Stimulated activated CD4-positive, alpha-beta T cell treated with anti-CD3 and anti-CD28 coated beads, Interleukin-1b, Interleukin-23, amount 100 ng/mL, for 48 hours (primary cell): ENCODE measurements around the gene STPG3.
A peak's percentile ranks its signal among the peaks of the same experiment; 100 is the strongest.

Source experiments
- DNase-seq: peaks from one replicate; pipeline ENCODE4 v3.0.0-alpha.2; 2020

STPG3 gene

GRCh38 chr9:137281345-137282116 lies 30.4 kb downstream of the STPG3 start:
- DNase-seq = no peak

- no peak for DNase-seq
Measured at GRCh38 chr9:137286975-137287383, 35.9 kb downstream of the STPG3 start.

- DNase-seq = no peak
Measured at GRCh38 chr9:137293094-137293481, 42.0 kb downstream of the STPG3 start.

GRCh38 chr9:137293482-137294090 lies 42.5 kb downstream of the STPG3 start:
- no peak for DNase-seq

- DNase-seq = peak; percentile 64
Measured at GRCh38 chr9:137294091-137294680, 43.1 kb downstream of the STPG3 start.

GRCh38 chr9:137294681-137295237 lies 43.7 kb downstream of the STPG3 start:
- DNase-seq = no peak

GRCh38 chr9:137295238-137295811 lies 44.2 kb downstream of the STPG3 start:
- DNase-seq = peak; percentile 52

- DNase-seq = no peak
Measured at GRCh38 chr9:137295849-137296669, 45.0 kb downstream of the STPG3 start.

- no peak for DNase-seq
Measured at GRCh38 chr9:137296670-137297664, 45.9 kb downstream of the STPG3 start.

GRCh38 chr9:137297966-137298365 lies 46.9 kb downstream of the STPG3 start:
- DNase-seq = no peak

- no peak for DNase-seq
Measured at GRCh38 chr9:137298401-137299202, 47.5 kb downstream of the STPG3 start.

- DNase-seq = no peak
Measured at GRCh38 chr9:137299203-137299565, 48.1 kb downstream of the STPG3 start.

- DNase-seq = no peak
Measured at GRCh38 chr9:137299938-137300337, 48.9 kb downstream of the STPG3 start.

- no peak for DNase-seq
Measured at GRCh38 chr9:137300567-137301080, 49.5 kb downstream of the STPG3 start.

GRCh38 chr9:137301081-137301947 lies 50.2 kb downstream of the STPG3 start:
- DNase-seq = no peak

GRCh38 chr9:137302118-137302448 lies 51.0 kb downstream of the STPG3 start, which contains the start of gene NRARP:
TSS of gene NRARP (minus strand) at chr9:137302271. CDS start at chr9:137301928, 343 bp downstream.
- peak; percentile 89 for DNase-seq

- DNase-seq = no peak
Measured at GRCh38 chr9:137302449-137303150, 51.5 kb downstream of the STPG3 start.
